Measurements from ENCODE around the gene KLF15.

DNA sequence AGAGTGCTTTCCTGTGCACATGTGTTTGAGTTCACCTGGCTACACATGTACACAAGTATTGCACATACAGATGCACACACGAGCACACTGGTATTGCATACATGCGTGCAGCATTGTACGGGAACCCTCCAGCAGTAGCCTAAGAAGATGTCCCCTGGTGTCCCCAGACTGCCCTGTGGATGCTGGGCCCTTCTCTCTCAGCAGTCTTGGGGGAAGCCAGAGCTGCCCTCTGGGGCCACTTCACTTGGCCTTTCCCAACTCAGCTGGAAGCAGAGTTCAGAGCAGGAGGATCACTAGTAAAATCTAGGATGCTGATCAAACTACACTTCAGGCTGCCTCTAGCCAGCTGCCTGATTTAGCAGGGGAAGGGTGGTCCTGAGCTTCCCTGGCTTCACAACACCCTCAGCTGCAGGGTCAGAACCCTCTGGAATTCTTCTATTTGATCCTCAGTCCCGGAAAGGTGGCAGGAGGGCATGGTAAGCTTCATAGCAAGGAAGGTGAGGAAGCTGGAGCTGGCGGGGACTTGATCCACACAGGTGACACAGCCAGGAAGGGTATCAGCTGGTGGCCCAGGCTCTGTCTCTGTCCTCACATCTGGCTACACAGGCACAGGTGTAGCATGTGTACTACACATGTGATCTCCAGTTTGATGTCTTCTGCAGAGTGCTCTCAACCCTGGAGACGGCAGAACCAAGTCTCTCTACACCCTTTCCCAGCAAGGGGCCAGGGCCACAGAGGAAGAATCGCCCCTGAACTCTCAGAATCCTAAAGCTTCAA, 36.5 kb downstream of the KLF15 start:
- no peak for TF ChIP-seq POLR2A (IDR thresholded peaks at IDR 0.05; ENCODE audit: low read length)
- no peak for TF ChIP-seq GATA1 (IDR thresholded peaks at IDR 0.05; ENCODE audit: low read depth, low read length)
